DMS 273 treated with DMSO at 0.1 percent for 48 hours (cell line): ENCODE data around the gene RALGPS1.

Source experiments
- DNase-seq: peaks from one replicate; lab custom pipeline; 2025; lab: John Stamatoyannopoulos, UW

RALGPS1 gene

DNA sequence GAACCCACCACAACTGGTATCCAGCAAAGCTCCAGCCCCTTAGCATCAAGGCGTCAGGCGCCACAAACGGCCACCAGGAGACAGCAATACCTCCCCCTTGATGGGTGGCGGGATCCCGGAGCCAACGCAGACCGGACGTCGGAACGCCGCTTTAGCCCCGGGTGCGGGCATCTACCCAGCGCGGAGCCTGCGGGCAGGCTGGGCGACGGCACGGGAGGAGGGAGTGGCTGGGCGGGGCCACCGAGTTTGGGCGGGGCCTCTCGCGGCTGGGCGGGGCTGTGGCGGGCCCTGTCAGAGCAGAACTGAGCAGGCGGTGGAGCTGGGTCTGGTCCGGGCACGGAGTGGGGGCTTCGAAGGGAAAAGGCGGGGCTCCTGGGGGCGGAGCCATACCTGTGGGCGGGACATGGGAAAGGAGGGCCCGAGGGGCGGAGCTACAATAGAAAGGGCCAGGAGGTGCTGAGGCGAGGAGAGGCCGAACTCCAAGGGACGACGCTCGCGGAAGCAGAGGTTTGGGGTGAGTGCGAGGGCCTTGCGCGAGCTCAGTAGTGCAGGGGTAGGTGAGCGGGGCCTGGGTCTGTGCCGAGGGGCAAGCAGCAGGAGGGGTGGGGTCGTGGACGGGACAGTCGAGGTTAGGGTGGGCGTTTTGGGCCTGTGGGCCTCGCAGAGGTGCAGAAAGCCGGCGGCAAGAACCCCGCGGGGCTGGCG lies 309.7 kb downstream of the RALGPS1 start:
- DNase-seq, result peak; percentile 72

DNA sequence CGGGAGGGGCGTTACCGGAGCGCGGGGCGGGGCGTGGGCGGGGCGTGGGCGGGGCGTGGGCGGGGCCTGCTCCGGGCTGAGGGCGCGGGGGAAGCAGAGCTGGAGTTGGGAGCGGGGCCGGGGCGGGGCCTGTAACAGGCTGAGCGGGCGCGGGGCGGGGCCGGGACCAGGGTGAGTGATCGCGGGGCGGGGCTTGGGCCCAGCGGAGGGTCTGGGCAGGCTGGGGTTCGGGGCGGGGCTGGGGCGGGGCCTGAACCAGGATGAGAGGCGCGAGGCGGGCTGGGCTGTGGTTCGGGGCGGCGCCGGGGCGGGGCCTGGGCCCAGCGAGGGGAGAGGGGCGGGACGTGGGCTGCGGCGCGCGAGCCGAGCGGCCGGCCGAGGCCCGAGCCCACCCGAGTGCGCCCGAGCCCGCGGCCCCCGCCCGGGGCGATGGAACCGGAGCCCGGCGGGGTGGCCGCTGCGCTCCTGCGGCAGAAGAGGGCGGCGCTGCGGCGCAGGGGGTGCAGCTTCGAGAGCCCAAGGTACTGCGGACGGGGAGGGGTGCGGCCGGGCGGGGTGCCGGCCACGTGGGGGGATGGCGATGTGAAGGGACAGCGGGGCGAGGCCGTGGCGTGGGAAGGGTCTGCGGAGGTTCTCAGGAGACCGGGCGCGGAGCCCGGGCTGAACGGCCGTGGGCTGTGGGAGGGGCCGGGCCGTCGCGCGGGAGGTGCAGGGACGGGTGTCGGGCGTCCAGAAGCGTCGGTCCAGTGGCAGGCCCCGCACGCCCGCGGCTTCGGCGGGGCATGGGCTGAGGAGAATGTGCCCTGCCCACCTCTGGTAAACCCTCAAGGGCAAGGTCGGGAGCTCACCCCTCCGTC lies 310.5 kb downstream of the RALGPS1 start:
- DNase-seq, result peak; percentile 68

DNA sequence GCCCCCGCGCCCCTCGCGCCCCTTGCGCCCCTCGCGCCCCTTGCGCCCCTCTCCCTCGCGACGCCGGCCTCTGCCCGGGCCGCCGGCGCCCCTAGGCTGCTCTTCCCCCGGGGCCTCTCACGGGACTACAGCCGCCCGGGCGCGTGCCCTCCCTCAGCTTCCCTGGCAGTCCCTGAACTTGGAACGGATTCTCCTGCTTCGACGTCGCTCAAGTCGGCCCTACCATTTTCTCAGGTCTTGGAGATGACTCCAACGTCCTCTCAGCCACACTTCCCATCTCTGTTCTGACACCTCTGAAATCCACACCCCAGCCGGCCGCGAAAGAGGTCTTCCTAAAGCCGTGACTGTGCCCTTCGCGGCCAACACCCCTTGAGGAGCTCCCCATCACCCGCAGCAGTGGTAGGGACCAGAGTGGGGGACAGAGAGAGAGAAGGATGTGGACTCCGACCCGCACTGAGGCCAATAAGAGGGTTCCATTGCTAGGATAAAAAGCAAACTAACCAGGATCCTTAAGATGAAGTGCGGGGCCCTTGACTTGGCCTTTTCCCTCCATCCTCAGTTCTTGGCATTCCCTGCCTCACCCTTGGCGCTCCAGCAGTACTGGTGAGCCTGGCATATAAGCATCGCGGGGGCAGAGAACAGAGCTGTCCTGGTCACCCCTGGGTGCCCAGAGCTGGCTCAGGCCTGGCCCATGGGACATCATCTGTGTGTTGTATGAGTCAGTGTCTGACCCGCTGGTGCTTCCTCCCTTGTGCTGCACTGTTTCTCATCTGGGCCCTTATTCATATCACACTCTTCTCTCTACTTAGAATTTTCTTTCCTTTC lies 311.4 kb downstream of the RALGPS1 start:
- no peak for DNase-seq

DNA sequence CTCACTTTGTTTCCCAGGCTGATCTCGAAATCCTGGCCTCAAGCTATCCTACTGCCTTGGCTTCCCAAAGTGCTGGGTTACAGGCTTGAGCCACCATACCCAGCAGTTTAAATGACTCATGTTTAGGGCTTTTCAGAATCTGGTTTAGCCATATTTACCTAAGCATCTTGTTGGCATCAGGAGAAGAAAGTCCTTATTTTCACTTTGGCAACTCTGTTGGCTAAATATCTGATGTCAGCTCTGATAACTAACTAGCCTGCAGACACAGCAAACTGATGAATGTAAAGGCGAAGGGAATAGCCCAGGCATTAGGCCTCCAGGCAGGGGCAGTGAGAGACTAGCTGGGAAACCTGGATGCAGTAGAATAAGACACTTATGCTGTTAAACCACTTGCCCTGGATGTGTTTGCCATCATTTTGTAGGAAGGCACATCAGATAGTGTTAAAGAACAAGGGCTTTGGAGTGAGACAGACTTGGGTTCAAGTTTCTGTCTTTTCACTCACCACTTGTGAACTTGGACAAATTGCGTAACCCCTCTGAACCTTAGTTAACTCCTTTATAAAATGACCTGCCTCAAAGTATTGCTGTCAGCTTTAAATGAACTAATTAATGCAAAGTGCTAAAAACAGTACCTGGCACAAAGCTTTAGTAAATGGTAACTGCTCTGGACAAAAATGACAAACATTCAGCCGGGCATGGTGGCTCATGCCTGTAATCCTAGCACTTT lies 315.3 kb downstream of the RALGPS1 start:
- no peak for DNase-seq

DNA sequence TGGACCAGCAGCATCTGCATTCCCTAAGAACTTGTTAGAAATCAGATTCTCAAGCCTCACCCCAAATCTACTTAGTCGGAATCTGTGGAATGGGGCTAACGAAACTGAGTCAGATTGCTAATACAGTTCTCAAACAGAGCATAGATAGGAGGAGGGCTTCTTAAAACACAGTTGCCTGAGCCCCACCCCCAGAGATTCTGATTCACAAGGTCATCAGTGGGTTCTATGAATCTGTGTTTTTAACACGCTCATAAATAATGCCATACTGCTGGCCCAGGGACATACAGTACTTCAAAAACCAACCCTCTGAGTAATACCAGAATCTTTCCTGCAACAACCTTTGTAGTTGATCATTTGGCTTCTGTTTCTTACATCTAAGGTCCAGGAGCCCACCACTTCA lies 317.1 kb downstream of the RALGPS1 start:
- DNase-seq, result no peak

DNA sequence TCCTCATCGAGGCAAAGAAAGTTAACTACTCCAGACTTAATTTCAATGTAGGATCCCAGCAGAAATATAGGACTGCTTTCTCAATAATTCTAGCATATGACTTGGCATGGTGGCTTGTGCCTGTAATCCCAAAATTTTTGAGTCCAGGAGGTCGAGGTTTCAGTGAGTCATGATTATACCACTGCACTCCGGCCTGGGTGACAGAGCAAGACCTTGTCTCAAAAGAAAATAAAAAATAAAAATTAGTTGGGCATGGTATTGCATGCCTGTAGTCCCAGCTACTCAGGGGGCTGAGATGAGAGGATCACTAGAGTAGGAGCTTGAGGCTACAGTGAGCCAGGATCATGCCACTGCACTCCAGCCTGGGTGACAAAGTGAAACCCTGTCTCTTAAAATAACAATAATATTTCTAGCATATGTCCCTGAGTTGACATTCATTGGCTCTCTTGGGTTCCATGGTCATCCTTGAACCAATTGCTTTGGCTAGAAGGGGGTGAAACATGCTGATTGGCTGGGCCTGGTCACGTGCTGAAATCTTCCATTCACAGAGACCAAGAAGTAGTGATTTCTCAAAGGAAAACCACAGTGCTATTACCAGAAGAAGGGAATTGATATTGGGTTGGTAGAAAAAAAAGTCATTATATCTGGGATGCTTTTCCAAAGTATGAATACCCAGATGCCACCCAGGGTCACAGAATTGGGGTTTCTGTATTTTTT lies 318.4 kb downstream of the RALGPS1 start:
- DNase-seq, result no peak

DNA sequence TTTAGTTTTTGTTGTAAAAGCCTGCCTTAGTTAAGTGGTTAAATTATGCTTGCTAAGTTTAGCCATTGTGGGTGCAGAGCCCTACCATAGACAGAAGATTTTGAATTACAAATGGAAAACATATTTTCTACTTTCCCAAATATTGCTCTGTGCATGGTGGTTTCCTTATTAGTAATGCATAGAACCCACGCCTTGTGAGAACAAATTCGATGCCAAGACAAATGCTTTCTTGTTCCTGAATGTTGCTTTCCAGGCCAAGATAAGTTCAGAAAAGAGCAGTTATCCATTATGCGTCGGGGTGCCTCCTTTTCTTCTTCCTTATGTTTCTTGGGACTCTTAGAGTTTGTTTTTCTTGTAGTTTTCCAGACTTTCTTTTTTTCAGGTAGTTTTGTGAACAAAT lies 319.0 kb downstream of the RALGPS1 start:
- DNase-seq, result no peak

DNA sequence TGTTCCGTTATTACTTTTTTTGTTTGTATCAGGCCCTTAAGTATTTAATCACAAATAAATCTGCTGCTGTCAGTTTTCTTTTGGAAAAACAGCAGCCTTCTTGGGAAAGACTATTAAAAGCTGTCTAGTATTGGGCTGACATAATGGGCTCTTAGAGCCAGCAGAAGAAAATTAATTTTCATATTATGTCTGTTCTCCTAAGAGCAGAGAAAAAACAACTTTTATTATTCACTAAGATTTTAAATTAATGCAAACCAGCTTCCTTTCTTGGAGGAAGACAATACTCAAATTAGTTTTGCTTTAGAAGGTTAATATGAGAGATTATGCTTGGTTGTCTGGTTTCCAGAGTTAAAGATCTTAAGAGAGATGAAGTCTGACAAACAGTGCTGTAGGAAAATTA lies 319.4 kb downstream of the RALGPS1 start:
- no peak for DNase-seq

DNA sequence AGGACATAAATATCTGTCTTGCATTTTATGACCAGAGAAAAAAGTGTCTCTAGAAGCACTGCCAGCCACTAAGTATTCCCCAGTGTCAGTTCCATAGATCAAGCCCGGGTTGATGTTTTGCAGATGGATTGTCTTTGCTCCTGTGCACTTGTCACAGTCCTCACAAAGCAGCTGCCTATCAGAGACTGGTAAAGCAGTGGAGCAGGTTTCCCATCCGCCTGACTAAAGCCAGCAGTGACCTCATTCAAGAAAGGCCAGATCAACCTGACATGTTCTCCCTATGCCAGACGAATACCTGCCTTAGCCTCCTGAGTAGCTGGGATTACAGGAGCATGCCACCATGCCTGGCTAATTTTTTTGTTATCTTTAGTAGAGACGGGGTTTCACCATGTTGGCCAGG lies 323.2 kb downstream of the RALGPS1 start:
- DNase-seq, result no peak

DNA sequence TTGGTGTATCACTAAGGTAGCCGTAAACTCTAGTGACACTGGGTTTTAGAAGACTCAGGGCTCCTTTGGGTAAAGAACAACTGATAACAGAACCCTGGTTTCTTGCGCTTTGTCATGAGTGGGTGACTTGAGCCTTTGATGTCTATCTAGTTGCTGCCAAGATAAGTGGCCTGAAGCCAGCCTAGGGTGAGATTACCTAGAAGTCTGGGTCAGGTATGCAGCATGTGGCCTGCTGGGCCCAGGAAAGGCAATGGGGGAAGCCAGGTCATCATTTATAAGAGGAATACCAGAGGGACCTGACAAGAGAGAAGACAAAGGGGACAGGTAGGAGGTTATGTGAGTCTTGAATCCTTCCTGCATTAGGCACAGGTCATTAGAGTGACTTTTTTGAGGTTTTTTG lies 326.8 kb downstream of the RALGPS1 start:
- DNase-seq, result no peak

DNA sequence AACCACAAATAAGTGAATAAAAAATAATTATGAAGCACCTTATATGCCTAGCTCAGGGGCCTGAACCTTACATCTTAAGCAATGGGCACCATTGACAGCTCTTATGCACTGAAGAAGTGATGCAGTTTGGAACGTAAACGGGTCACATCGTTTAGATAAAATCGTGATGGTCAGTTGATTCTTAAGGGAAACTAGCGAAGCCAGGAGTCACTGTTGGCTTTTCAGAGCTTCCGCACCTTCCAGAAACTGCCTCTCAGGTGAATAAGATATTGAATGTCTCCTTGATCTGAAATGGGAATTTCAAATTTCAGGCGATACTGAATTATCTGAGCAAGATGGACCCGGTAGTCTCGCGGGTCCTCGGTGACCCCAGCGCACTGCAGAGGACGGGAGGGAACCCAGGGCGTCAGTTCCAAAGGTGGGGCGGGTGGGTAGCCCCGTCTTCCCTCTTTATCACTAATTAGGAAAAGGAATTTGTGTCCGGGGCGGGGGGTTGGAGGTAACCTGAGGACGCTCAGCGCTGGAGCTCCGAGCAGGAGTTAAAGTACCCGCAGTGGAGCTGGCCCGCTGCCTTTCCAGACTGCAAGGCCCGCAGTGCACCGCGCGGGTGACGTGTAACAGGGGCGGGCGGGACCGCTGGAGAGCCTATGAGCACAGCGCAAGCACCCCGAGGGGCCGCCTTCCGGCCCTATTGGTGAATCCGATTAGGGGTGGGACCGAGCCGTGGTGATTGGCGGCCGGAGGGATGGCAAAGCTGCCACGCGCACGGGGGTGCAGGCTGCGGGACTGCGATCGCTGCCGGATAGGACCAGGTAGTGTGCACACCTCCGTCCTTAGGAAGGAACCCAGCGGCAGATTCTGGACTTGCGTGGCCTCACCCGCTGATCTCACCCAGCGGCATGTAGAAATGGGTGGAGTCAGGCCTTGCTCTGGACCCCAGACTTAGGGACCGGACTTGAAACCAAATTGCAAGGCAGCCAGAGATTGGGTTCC lies 330.3 kb downstream of the RALGPS1 start:
- peak; percentile 92 for DNase-seq

DNA sequence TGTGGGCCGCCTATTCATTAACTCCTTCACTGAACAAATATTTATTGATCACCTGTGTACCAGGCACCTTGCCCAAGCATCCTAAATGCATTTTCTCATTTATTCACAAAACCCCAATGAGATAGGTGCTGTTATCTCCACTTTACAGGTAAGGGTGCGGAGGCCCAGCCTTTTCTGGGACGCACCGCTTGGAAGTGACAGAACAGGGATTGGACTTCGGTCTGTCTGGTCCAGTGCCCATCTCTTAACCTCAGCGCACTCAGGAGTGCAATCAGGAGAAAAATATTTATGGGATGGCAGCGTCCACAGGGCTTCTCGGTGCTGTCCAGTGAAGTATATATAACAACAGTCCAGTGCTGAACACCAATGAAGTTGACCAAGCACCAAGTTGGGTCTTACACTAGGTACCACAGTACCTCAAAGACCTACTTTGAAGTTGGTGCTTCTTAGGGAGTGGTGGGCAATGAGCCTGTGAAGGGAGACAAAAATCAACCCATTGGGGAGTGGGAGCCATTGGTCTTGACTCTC lies 331.1 kb downstream of the RALGPS1 start:
- DNase-seq, result no peak

DNA sequence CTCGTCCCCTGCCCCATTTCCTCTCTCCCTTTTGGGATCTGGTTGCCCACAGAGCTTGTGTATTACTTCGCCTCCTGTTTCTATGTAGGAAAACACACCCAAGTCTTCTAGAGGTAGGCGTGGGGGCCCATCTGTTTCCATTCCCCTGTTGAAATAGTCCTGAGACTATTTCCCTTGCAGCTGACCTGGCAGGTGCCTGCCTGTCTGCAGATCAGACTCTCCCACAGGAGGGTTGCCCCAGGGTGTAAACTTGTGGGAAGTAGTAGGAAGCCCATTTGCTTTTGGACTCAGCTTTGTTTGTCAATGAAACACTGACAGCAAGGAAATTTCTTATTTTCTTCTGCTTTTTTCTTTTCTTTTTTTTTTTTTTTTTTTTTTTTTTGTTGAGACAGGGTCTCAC lies 333.7 kb downstream of the RALGPS1 start:
- DNase-seq, result no peak

DNA sequence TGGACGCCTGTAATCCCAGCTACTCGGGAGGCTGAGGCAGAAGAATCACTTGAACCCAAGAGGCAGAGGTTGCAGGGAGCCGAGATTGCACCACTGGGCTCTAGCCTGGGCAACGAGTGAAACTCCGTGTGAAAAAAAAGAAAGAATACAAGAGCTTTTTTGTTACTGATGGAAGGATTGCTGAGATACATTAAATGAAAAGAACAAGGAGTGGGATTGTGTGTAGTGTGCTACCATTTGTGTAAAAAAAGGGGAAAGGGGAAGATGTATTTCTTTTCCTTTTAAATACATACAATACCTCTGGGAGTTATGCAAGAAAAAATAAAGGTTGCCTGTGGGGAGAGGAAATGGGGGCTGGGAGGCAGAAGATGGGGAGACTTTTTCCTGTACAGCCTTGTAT lies 335.3 kb downstream of the RALGPS1 start:
- DNase-seq, result no peak

DNA sequence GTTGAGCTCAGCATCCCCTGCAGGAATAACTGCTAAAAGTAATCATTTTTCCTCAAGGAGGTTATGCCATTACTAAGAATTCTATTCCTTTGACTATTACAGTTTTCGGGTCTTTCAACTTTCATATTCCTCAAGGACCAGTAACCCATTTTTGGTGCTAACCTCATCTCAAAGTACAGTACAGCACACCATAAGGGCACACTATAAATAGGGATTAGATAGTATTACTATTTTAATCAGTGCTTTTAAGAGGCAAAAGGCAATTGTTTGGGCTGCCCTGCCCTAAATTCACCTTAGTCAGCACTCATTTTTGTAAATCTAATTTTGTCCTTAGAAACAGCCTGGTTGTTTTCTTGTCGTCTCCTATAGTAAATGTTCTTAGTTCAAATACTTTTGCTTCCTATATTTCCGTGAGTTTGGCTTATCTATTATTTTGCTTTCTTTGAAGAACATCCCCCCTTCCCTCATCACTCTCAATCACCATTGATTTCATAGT lies 336.4 kb downstream of the RALGPS1 start:
- DNase-seq, result no peak

DNA sequence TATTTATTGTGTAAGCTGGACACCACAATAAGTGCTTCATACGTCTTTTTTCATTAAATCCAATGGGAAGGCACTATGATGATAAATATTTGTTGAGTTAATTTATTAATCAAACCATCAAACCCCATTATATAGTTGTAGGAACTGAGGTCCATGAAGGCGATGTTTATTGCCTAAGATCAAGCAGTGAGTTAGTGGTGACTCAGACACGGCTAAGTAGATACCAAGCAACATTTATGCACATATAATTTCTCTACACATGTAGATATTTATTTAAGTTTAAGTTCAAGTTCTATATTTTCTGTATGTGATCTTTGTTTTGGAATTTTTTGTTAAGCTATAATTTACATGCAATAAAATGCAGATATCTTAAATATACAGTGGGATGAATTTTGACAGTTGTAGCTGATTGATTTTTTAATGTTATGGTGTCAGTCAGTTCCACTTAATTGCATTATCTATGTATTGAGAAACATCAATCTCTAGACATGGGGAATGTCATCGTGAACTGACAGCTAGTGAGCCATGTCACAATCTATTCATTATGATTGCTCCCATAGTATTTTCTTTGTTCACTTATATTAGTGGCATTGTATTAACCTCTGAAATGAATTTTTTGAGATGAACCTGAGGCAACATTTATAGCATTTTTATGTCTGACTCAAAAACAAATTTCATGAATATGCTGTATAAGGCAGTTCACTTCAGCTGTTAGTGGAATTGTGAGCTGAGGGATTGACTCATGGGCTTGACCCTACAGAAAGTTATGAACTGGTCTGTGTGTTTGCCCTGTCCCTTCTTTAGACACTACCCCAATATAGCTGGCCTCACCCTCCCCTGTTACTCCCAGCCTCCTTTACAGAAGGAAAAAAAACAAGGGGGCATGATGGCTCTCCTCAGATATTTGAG lies 338.1 kb downstream of the RALGPS1 start:
- no peak for DNase-seq

DNA sequence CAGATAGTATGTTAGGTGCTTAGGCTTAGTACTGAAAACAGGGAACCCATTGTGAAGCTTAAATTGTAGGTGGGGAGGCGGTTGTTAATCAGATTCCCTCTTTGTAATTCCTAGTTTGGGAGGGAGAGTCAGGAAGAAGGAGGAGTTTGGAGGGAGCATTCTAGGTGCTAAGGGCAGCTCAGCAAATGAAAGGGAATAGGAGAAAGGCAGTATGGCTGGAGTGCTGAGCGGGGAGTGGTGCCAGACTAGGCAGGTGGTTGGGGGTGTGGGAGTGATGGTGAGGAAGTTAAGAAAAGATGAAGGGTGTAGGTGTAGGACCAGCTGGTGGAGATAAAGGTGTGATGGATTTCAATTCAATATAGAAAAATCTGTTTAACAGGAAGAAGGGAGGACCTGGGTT lies 338.9 kb downstream of the RALGPS1 start:
- no peak for DNase-seq

DNA sequence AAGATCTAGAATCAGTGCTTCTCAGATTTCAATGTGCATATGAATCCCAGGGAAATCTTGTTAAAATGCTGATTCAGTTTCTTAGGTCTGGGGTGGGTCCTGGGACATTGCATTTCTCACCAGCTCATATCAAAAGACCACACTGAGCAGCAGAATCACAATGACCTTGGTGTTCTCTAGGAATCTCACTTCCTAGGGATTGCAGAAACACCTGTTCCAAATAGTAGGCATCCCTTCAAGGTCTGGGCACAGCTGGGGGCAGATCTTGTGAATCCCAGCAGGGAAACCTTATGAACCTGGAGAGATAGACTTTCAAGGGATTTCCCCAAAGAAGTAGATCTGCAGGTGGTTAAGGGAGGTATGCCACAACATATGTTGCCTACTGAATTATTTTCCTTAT lies 341.1 kb downstream of the RALGPS1 start:
- no peak for DNase-seq

DNA sequence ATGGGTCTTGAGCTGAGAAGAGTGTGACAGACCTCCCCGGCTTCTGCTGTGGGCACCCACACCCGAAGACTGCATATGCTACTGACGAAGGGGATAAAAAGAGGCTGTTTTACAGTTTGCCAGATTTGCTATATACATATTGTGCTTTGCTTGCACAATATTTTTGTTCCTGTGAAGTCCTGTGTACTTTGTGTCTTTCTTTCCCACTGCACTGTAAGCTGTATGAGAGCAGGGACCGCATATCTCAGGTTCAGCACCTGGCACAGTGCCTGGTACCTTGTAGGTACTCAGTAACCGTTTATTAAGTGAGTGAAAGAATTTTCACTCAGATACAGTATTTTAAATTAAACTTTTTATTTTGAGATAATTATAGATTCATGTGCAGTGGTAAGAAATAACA lies 341.7 kb downstream of the RALGPS1 start:
- DNase-seq, result no peak
